Measurements from ENCODE around the gene SPDEF.

The SPDEF gene

GRCh38 chr6:34547701-34548644 lies 8.2 kb downstream of the SPDEF start:
- in situ Hi-C loops (cut with HindIII; ENCODE audit: low sequenced_read_pairs) = no loop called here

GRCh38 chr6:34546551-34547321 lies 9.4 kb downstream of the SPDEF start:
- in situ Hi-C loops (cut with HindIII; ENCODE audit: low sequenced_read_pairs) = no loop called here

- in situ Hi-C loops (cut with HindIII; ENCODE audit: low sequenced_read_pairs) = no loop called here
Observed at GRCh38 chr6:34544776-34545471, 11.2 kb downstream of the SPDEF start.

GRCh38 chr6:34544052-34544604 lies 12.0 kb downstream of the SPDEF start:
- in situ Hi-C loops (cut with HindIII; ENCODE audit: low sequenced_read_pairs) = no loop called here

GRCh38 chr6:34543421-34543820 lies 12.7 kb downstream of the SPDEF start:
- in situ Hi-C loops (cut with HindIII; ENCODE audit: low sequenced_read_pairs) = no loop called here

- in situ Hi-C loops (cut with HindIII; ENCODE audit: low sequenced_read_pairs) = no loop called here
Observed at GRCh38 chr6:34540841-34541240, 15.3 kb downstream of the SPDEF start.

GRCh38 chr6:34540222-34540621 lies 15.9 kb downstream of the SPDEF start:
- in situ Hi-C loops (cut with HindIII; ENCODE audit: low sequenced_read_pairs) = no loop called here

GRCh38 chr6:34539181-34539580 lies 16.9 kb downstream of the SPDEF start:
- in situ Hi-C loops (cut with HindIII; ENCODE audit: low sequenced_read_pairs) = no loop called here

GRCh38 chr6:34538581-34538980 lies 17.5 kb downstream of the SPDEF start:
- in situ Hi-C loops (cut with HindIII; ENCODE audit: low sequenced_read_pairs) = no loop called here

- in situ Hi-C loops (cut with HindIII; ENCODE audit: low sequenced_read_pairs) = no loop called here
Observed at GRCh38 chr6:34537922-34538550, 18.1 kb downstream of the SPDEF start.

GRCh38 chr6:34536959-34537848 lies 18.9 kb downstream of the SPDEF start:
- in situ Hi-C loops (cut with HindIII; ENCODE audit: low sequenced_read_pairs) = no loop called here

GRCh38 chr6:34536251-34536958 lies 19.7 kb downstream of the SPDEF start:
- in situ Hi-C loops (cut with HindIII; ENCODE audit: low sequenced_read_pairs) = no loop called here

GRCh38 chr6:34535646-34536045 lies 20.5 kb downstream of the SPDEF start:
- in situ Hi-C loops (cut with HindIII; ENCODE audit: low sequenced_read_pairs) = no loop called here

- in situ Hi-C loops (cut with HindIII; ENCODE audit: low sequenced_read_pairs) = no loop called here
Observed at GRCh38 chr6:34535199-34535598, 20.9 kb downstream of the SPDEF start.

- in situ Hi-C loops (cut with HindIII; ENCODE audit: low sequenced_read_pairs) = loop anchor here (5.0 kb wide), 1 partner anchor 63 kb away; no protein-coding TSS in a partner anchor
Observed at GRCh38 chr6:34534656-34535055, 21.5 kb downstream of the SPDEF start.

- in situ Hi-C loops (cut with HindIII; ENCODE audit: low sequenced_read_pairs) = loop anchor here (5.0 kb wide), 1 partner anchor 63 kb away; no protein-coding TSS in a partner anchor
Observed at GRCh38 chr6:34534146-34534545, 22.0 kb downstream of the SPDEF start.

- in situ Hi-C loops (cut with HindIII; ENCODE audit: low sequenced_read_pairs) = loop anchor here (5.0 kb wide), 1 partner anchor 65 kb away; no protein-coding TSS in a partner anchor
Observed at GRCh38 chr6:34532230-34532629, 23.9 kb downstream of the SPDEF start.

- in situ Hi-C loops (cut with HindIII; ENCODE audit: low sequenced_read_pairs) = loop anchor here (5.0 kb wide), 1 partner anchor 66 kb away; no protein-coding TSS in a partner anchor
Observed at GRCh38 chr6:34531580-34532201, 24.4 kb downstream of the SPDEF start.
